HG02642 (cell line): ENCODE data around the gene CTDP1.

Experiments
- ATAC-seq: cut with Tn5 transposase; IDR thresholded peaks from one replicate; pipeline ENCODE4 v1.9.1; 2021; ENCODE audit warnings: mild to moderate bottlenecking; ENCODE audit not compliant: unreplicated experiment, poor library complexity

Gene CTDP1

DNA sequence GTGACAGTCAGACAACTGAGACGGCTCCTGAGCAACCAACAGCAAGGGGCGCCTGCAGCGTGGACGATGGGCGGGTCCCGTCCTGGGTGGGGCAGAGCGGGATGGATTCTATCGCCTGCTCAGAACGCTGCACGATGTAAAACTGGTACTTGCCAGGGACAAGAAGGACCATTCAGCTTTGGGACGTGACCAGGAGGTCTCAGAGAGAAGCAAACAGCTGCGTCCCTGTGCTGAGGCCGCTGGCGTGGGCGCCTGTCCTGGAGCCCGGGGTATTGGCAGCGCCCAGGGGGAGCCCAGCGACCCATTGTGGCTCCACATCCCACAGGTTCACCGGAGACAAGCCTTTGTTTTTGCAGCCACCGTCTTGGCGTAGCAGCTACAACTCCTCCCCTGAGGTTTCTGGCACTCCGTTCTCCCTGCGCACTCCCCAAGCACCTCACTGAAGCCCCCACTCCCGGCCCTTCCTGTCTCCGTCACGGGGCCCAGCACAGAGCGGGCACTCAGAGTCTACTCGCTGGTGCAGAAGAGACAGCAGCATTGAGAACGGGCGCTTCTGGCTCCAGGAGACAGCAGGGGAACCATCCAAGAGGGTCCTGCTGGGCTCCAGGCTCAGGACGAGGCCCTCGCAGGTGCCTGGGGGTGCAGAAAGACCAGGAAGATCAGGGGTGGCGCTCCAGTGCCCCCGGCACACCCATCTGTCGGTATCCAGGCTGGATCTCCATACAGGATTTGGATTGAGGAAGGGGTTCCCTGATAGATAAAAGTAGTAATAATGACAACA lies 96.0 kb downstream of the CTDP1 start:
- ATAC-seq = no peak

DNA sequence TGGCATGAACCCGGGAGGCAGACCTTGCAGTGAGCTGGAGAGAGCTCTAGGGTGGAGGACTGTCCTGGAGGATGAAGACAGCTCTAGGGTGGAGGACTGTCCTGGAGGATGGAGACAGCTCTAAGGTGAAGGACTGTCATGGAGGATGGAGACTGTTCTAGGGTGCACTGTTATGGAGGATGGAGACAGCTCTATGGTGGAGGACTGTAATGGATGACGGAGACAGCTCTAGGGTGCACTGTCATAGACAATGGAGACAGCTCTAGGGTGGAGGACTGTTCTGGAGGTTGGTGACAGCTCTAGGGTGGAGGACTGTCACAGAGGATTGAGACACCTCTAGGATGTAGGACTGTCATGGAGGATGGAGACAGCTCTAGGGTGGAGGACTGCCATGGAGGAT lies 97.1 kb downstream of the CTDP1 start:
- ATAC-seq = no peak

DNA sequence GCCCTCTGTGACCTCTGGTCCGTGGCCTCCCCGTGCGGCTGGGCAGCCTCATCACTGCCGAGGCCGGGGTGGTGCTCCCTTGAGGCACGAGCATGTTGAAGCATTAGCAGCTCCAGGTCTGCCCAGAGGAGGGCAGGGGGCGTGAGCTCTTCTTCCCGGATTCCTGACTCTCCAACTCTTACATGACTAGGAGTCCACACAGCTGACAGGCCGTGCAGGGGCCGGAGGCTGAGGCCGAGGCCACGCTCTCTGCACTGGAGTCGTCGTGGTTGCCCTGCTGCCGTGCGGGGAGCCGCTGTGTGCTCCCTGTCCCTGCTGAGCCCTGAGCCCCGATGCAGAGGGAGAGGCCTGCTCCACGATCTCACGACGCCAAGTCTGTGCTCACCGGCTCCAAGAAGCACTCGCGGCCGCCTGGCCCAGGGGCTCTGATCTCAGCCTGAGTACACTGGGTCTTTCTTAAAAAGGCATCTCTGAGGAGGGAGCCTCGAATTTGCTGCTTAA lies 98.7 kb downstream of the CTDP1 start:
- ATAC-seq = no peak

DNA sequence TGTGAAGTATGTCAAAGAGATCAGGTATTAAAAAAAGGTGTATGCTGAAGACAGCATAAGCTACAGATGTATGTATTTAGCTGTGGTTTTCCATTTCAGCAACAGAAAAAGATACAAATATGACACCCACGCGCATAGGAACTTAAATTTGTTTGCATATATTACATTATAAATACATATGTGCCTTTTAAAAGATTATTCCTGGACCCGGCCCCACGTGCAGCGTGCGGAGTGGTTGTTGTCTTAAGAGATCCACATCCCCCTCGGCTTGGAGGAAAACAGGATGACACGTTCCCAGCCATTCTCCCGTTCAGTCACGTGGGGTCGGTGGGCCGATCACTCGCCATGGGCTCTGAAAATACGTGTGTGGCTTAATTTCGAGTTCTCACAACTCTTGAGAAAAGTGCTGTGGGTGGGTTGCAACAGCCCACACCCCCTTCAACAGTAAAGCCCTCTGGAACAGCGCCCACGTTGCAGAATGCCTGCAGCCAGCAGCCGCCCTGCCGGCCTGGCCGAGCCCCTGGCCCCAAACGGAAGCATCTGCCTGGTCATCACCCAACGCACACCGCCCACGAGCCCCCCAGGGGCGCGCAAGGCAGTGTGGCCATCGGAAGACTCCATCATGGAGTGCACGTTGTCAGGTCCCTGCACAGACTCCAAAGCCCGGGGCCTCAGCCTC lies 99.6 kb downstream of the CTDP1 start:
- no peak for ATAC-seq

DNA sequence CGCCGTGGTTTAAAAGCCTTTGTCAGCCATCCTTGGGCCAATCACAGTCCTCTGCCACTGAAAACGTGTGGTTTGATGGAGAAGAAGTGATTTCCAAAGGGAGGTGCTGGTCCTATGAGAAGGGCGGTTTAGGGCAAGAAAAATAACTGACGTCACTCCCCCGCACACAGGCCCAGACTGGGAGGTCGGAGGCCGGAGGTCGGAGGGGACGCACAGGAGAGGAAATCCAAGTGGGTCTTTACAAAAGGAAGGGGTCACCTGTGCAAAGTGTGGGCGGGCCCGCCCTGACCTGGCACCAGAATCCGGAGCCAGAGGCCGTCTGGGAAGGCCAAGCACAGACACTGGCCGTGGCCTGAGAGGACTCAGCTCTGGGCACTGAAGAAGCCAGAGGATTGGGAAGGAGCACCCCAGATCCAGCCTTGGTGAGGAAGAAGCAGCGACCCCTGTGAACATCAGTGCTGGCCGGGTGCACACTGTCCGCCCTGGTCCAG lies 100.1 kb downstream of the CTDP1 start:
- ATAC-seq = no peak

DNA sequence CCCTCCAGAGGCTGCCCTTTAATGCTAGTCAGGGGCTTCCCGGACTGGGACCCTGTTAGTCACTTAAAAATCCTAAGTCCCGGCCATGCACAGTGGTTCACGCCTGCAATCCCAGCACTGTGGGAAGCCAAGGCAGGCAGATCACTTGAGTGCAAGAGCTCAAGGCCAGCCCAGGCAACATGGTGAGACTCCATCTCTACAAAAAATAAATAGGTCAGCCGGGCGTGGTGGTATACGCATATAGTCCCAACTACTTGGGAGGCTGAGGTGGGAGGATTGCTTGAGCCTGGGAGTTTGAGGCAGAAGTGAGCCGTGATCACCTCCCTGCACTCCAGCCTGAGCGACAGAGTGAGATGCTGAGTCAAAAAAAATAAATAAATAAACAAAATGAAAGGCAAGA lies 100.9 kb downstream of the CTDP1 start:
- ATAC-seq = no peak

DNA sequence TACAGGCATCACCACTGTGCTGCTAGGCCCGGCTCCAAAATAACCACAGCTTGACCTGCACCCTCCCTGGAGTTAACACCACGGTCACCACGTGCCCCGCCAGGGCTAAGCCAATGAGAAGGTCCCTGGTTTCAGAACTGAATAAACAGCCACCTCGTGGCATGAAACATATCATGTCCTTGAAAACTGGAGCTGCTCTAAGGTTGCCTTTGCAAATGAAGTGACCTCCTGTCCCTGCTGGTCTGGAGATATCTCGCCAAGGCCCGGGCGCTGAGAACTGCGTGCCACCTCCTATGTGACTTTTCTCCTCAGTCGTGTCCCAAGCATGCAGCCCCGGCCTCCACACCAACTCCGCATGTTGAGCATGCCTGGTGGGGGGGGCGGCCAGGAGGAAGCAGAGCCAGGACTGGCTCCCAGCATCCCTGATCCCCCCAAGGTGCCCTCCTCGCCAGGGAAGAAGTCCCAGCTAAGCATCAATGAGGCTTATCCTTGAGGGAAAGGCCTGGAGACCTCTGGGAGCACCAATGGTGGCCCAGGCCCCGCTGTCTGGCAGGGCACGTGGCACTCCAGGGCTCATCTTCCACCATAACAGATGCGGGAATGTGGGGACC lies 101.8 kb downstream of the CTDP1 start:
- no peak for ATAC-seq

DNA sequence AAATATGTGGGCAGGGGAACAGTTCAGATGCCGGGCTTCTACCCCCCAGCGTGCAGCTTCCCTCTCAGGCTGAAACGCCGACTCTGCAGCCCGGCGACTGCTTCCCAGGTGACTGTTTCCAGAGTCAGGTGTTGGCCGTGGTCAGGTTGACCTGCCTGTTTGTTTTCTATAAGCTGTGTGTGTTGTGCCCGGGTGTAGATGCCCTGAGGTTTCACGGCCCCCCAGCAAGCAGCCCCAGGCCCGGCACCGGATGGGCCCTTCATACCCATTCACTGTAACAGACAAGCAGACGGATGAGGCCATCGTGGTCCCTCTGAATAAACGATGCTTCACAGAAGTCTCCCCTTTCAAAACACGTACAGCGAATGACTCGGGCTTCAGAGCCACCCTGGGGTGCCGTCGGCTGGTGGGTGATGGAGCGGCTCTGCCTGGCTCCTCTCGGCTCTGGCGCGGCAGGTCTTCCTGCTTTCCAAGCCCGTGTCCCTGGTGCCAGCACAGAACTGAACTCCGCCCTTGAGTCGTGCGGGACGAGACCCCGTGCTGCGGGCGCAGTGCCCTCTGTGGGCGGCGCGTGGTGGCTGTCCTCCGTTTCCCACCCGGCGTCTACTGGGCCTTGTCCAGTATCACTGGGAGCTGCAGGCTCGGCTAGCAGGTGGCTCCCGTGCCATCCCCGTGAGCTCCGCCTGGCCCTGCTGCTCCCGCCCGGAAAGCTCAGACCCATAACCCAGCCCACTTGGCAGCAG lies 103.1 kb downstream of the CTDP1 start:
- no peak for ATAC-seq

DNA sequence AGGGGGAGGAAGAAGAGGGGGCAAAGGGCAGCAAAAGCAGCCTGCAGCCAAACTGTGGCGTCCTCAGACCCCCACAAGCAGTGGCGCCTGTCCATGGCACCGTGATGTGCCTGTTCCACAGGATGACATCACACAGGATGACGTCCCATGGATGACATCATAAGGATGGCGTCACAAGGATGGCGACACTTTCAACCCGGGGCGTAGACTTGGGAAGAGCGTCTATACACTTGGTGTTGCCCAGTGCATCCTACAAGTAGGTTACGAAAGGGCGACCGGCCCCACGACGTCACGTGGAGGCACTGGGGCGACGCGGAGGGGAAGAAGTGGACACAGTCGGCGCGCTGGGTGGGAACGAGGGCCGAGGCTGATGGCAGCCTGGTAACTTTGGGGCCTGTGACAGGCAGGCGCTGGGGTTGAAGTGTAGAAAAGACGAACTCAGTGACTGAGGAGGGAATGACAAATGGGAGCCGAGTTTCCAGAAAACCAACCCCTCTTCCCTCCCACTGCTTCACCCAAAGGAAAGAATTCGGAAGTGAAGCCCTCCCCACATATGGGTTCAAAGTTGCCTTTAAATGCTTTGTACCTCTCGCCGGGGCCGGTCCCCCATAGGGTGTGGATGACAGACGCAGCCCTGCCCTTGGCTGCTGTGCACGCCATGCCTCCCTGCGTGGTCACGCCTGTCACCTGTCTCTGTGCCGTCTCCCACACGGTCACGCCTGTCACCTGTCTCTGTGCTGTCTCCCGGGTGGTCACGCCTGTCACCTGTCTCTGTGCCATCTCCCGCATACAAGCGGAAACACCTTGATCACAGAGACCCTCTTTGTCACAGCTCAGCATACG lies 104.7 kb downstream of the CTDP1 start:
- ATAC-seq = no peak

DNA sequence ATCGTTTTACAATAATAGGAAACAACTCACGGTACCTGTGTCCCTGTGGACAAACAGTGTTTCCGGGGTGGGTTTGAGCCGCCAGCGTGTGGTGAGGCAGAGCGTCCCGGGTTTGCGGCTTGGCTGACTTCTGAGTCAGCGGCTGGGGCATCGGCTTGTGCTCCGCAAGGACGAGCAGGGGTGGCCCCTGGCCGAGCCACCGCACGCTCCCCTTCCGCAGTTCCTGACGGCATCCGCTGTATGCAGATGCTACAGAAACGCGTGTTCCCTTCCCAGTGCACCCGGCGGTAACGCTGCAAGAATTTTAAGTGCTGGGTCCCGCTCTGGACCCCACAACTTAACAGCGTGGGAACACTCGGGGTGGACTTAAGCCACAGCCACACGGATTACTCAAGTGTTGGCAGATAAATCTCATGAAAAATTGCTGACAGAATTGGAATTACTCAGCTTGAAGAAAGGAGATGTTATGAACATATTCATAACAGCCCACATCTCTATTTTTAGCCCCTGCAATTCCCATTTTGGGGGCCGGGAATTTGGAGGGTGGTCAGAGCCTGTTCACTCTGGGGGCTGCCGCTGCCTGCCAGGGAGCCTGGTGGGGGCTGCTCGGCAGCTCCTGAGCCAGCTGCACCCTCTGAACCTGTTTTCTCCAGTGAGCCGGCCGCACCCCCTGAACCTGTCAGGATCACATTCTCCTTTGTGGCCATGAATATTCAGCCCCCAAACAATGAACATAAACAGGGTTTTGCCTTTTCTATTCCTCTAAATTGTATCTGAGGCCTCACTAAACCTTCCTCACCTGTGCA lies 105.6 kb downstream of the CTDP1 start:
- ATAC-seq = no peak

DNA sequence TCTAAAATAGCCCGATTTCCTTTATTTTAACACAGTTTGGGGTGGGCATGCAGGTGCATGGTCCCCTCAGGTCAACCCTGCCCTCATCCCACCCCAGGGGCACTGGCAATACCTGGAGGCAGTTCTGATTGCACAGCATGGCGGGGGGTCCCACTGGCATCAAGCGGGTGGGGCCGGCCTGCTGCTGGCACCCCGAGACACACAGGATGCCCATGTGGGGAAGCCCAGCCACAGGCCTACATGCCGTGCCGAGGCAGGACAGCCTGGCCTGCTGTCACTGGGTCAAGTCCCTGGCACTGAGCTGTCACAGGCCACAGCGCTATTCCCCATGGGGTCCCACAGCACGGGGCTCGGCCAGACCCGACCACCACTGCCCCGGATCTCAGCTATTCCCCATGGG lies 106.2 kb downstream of the CTDP1 start:
- no peak for ATAC-seq

DNA sequence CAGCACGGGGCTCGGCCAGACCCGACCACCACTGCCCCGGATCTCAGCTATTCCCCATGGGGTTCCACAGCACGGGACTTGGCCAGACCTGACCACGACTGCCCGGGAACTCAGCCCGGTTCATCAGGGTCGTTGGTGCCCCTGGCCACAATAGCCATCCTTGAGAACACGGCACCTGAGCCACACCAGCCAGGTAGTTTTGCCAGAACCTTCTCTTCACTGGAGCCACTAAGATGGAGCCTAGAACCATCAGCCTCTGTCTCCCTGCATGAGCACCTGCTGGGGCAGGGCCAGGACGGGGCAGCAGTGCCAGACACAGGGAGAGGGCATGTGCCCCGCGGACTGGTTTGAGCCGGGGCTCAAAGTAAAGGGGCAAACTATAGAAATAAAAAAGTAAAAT lies 106.7 kb downstream of the CTDP1 start:
- no peak for ATAC-seq

DNA sequence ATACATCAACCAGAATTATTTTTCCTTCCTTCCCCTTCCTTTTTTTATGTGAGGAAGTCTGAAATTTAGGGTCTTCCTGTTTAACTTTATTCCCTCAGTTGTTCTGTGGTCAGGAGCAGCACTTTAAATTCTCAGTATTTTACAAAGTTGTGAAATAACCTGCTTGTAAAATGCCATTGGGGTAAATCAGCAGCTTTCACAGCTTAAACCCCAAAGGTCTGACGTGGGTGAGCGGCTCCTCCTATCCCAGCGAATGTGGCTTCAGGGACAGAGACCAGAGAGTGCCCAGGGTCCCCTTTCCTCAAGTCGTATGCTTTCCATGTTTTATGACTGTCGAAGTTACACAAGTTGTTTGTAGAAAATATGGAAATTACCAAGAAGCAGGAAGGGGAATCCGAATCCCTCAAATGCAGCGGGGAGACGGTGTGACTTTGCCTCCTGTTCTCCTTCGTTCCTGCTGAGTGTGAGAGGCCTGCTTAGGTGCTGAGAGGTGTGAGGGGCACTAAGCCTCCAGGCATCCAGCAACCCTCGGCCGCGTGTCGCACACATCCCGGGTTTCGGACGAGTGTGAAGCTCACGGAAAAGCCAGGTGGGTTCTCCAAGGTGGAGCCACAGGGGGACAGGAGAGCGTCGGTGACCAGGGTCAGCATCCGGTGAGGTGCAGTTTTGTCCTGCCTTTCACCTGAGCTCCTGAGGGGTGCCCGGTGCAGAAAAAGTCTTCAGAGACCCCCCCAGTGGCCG lies 107.4 kb downstream of the CTDP1 start:
- no peak for ATAC-seq

DNA sequence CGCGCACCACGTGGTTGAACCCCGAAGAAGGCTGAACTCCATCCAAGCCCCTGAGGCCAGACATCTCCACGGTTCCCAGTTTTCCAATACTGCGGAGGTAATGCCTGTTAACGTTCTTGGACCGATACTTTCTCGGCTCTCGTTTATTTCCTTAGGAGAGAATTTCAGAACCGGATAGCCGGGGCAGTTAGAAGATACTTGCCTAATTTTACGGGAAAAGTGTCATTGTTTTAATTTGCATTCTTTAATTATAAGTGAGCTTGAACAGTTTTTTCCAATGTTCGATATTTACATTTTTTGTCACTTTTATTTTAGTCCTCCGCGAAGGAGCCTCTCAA lies 107.9 kb downstream of the CTDP1 start:
- ATAC-seq = no peak

DNA sequence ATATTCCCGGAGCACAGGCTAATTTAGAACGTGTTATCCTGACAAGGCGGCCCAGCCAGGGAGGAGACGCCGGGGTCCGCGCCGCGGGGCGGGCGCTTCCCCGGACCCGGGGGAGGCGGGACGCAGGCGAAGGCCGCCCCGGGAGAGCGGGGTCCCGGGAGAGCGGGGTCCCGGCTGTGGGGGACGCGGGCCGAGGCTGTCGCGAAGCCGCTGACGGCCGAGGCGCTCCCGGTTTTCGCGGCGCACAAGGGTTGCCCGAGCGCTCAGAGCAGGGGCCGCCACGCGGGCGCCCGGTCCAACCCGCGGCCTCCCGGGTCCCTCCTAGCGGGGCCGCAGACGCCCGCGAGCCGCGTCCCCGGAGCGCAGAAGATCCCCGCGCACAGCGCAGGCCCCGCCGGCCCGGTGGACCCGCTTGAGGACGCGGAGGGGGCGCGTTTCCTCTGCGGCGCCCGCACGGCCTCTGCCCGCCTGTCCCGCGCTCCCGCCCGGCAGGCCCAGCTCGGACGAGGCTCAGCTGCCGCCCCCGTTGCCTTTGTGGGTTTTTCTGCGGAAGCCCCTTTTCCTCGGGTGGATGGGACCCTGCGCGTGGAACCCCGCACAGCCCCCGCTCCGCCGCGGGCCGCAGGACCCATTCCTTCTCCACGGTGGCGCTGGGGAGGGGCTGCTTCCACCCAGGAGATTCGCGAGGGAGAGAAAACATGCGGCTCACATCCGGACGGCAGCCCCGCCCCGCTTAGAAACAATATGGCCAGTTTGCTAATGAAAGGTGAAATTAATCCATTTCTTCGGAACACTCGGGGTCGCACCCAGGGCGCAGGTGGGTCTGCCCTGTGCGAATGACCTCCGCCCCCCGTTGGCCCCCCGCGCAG lies 108.5 kb downstream of the CTDP1 start:
- no peak for ATAC-seq

DNA sequence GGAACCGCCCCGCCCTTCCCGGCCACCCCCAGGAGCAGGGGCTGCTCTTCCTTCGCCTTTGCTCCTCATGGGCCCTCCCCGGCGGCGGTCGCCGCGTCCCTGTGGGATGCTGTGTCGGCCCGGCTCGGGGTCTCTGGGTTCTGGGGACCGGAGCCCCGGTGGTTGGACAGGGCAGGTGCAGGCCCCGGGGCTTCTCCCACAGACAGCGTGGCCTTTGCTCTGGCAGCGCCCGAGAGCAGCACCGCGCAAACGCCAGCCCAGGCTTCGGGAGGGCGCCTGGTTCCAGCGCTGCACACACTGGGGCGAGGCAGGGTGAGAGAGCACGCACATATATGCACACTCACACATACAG lies 109.1 kb downstream of the CTDP1 start:
- ATAC-seq = no peak

DNA sequence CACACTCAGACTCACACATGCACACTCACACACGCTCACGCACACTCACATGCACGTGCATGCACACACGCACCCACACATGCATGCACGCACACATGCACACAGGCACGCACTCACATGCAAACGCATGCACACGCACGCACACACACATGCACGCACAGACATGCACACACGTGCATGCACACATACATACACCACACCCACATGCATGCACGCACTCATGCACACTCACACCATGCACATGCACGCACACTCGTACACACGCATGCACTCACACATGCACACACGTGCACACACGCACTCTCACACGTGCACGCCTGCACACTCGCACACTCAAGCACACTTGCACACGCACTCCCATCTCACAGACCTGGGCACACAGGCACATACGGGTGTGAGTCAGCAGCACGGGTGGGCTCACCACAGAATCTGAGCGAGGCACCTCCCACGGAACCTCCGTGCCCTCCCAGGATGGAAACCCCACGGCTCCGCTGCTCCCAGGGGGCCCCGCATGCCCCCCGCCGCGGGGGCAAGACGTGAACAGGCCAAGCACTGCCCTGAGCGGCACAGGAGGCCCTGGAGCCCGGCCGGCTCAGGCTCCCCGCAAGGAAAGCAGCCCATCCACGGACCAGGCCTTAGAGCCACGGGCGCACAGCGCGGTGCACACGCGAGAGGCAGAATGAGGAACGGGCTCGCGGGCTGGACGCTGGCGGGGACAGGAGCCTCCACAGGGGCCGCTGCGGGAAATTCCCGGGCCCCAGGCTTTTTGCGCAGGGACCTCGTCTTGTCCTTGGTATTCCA lies 109.7 kb downstream of the CTDP1 start:
- ATAC-seq = no peak
